A673 (cell line): ENCODE data around the gene LMF1.

Experiments used
- EZH2 ChIP-seq: fragments of 200-600 bp; sonication (generic); IDR thresholded peaks from 2 replicates; pipeline ENCODE4 v1.6.1; 2017; ENCODE audit warnings: borderline replicate concordance, low read depth, mild to moderate bottlenecking, mixed read lengths, antibody characterized with exemption, low read length; ENCODE audit not compliant: poor library complexity, severe bottlenecking
- TF ChIP-seq, protein P1 (sequence below): fragments of 300-800, 200-600 bp; sonication (generic); conservative IDR thresholded peaks from 2 replicates; pipeline ENCODE4 v1.5.1; 2017; ENCODE audit warnings: low read depth, mild to moderate bottlenecking, antibody characterized with exemption, low read length, moderate library complexity, mixed read lengths

DNA sequence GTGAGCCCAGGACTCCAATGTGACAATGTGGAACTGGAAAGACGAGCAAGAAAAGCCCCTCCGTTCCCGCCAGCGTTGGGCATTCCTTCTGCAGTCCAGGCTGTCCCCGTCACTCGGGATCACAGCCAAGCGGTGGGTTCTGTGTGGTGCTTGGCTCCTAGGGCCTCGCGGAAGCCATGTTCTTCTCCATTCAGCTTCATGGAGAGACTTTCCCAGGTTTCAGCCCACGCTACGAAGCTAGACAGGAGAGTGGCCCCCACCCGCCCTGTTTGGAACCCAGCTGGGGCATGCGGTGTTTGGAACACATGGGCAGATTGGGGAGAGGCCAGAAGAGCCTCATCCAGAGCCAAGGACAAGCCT, 5.8 kb downstream of the LMF1 start:
- TF ChIP-seq, protein P1, sequence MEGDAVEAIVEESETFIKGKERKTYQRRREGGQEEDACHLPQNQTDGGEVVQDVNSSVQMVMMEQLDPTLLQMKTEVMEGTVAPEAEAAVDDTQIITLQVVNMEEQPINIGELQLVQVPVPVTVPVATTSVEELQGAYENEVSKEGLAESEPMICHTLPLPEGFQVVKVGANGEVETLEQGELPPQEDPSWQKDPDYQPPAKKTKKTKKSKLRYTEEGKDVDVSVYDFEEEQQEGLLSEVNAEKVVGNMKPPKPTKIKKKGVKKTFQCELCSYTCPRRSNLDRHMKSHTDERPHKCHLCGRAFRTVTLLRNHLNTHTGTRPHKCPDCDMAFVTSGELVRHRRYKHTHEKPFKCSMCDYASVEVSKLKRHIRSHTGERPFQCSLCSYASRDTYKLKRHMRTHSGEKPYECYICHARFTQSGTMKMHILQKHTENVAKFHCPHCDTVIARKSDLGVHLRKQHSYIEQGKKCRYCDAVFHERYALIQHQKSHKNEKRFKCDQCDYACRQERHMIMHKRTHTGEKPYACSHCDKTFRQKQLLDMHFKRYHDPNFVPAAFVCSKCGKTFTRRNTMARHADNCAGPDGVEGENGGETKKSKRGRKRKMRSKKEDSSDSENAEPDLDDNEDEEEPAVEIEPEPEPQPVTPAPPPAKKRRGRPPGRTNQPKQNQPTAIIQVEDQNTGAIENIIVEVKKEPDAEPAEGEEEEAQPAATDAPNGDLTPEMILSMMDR: no peak
- no peak for TF ChIP-seq EZH2
